ENCODE measurements around the gene BPIFB4. TPM values are rescaled to one million over a fixed set of nuclear protein-coding genes. Genes with fewer than 3 reads are reported as not detected.

Gene BPIFB4
- total and polyA plus RNA-seq, 2 experiments from 2014 or later: not detected

DNA sequence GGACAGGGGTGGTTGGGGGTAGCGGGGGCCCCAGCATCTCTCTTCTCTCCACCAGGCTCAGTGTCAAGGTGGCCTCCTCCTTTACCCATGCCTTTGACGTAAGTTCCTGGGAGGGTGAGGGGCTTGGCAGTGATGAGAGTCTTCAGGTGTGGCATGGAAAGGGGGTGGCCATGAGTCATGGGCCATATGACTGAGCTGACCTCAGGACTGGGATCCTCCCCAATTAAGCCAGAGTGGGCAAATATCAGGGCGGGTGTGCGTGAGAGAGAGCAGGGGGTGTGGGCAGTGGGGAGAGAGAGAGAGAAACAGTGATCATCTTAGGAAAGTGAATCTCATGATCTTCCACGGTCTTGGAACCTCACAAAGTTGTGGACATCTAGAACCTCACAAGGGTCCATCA, 8.2 kb upstream of the BPIFB4 start (continued):
- no peak for TF ChIP-seq EZH2phosphoT487 (IDR thresholded peaks at IDR 0.05; ENCODE audit: unreplicated experiment)
- TF ChIP-seq CTCF (conservative IDR thresholded peaks at IDR 0.05; ENCODE audit: low read depth in 2 of 2): no peak
- TF ChIP-seq JUNB (IDR thresholded peaks at IDR 0.05; ENCODE audit: unreplicated experiment): no peak

DNA sequence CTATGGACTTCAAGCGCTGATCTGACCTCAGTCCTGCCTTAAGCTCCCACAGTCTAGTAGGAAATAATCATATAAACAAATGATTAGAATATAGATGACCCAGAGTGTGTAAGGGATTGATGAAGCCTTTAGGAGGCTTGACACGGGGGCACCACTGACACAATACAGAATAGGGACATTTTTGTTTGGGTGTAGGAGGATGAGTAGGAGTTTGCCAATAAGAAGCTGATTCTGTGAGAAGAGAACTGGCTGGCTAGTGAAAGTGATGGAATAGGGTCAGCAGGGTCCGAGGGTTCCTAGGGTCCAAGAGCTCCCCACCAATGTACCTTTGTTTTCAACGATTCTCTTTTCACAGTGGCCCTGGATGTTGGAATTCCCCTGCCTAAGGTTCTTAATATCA, 7.1 kb upstream of the BPIFB4 start:
- Histone ChIP-seq H3K27me3 (ENCODE audit: insufficient read depth) (no peaks in the 10 kb centered on the region), H2AFZ (no peak overlapping the region), H3K36me3 (ENCODE audit: insufficient read depth) (no peaks in the 10 kb centered on the region), H3K9me2 (ENCODE audit: insufficient read depth) (no peaks in the 10 kb centered on the region), H3K4me1 (ENCODE audit: insufficient read depth) (no peaks in the 10 kb centered on the region), H3K79me2 (replicated peaks; ENCODE audit: insufficient read depth) (no peaks in the 10 kb centered on the region), H3K27ac (ENCODE audit: low read depth) (no peak overlapping the region), H3K4me2 (no peak overlapping the region), H4K20me1 (replicated peaks; ENCODE audit: insufficient read depth) (no peaks in the 10 kb centered on the region), H3K4me3 (no peak overlapping the region), H3F3A (replicated peaks; ENCODE audit: low read depth) (no peaks in the 10 kb centered on the region)
- DNase-seq (ENCODE audit: low spot score) (no peak), ATAC-seq (no peak)
- Mint-ChIP-seq H3K9me3 (no peaks in the 10 kb centered on the region; the same call in 2 of the 3 replicates), H3K36me3 (ENCODE audit: low read depth) (no peaks in the 10 kb centered on the region; the same call in 2 of the 3 replicates), H3K27me3 (ENCODE audit: insufficient read depth, low read depth, poor library complexity) (peaks cover 6% of the 10 kb centered on the region), H3K27ac (no peak overlapping the region), H3K4me1 (no peaks in the 10 kb centered on the region), H3K4me3 (no peak overlapping the region)
- TF ChIP-seq ZNF331 (CRISPR knock-in tag; IDR thresholded peaks at IDR 0.05; ENCODE audit: low read depth) (no peak), CTCF (conservative IDR thresholded peaks at IDR 0.05; ENCODE audit: low read depth in 2 of 2) (no peak), ZNF462 (CRISPR knock-in tag; IDR thresholded peaks at IDR 0.05) (no peak), EZH2 (IDR thresholded peaks at IDR 0.05; ENCODE audit: low read depth, unreplicated experiment) (no peak), CREB1 (CRISPR knock-in tag; IDR thresholded peaks at IDR 0.05; ENCODE audit: low read depth) (no peak), JUNB (IDR thresholded peaks at IDR 0.05; ENCODE audit: unreplicated experiment) (no peak), ZNF114 (CRISPR knock-in tag; IDR thresholded peaks at IDR 0.05) (no peak), STAT1 (IDR thresholded peaks at IDR 0.05; ENCODE audit: unreplicated experiment) (no peak), EZH2phosphoT487 (IDR thresholded peaks at IDR 0.05; ENCODE audit: unreplicated experiment) (no peak), NANOG (IDR thresholded peaks at IDR 0.05; ENCODE audit: borderline replicate concordance) (no peak), POLR2AphosphoS5 (IDR thresholded peaks at IDR 0.05; ENCODE audit: low read depth) (no peak)
- TF ChIP-seq, protein P1, sequence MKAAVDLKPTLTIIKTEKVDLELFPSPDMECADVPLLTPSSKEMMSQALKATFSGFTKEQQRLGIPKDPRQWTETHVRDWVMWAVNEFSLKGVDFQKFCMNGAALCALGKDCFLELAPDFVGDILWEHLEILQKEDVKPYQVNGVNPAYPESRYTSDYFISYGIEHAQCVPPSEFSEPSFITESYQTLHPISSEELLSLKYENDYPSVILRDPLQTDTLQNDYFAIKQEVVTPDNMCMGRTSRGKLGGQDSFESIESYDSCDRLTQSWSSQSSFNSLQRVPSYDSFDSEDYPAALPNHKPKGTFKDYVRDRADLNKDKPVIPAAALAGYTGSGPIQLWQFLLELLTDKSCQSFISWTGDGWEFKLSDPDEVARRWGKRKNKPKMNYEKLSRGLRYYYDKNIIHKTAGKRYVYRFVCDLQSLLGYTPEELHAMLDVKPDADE (IDR thresholded peaks at IDR 0.05): no peak

All from GM23338 (cell line).